Mucosa of gallbladder (tissue), 1 donor: ENCODE data around the gene PDCL2. TPM values are rescaled to one million over a fixed set of nuclear protein-coding genes. Genes with fewer than 3 reads are reported as not detected.

ENCODE experiments used
- DNase-seq: peaks from one replicate; pipeline ENCODE4 v3.0.0-alpha.2; 2020; ENCODE audit warnings: low spot score
- total RNA-seq: library from RNA; stranded (reverse); gene quantifications from one replicate; pipeline ENCODE4 v1.2.1, GENCODE V29; 2021
- donor health status: DM: no; HTN: no; CAD: no.

The PDCL2 gene
- total RNA-seq, 1 donor from 2014 or later: not detected

DNA sequence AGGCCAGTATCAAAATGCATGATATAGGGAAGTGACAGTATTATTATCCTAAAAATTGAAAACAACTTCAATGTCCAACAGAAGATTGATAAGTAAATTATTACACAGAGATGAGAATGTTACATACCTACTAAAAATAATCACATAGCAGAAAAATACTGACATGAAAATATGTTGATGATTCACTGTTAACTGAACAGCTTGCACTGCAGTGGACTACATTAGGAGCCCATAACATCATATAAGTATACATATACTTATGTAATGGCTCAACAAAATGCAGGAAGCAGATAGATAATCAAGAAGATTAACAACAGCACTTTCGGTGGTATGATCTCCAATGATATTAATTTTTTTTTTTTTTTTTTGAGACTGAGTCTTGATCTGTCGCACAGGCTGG is 52.4 kb downstream of the PDCL2 start:
- DNase-seq: no peak

DNA sequence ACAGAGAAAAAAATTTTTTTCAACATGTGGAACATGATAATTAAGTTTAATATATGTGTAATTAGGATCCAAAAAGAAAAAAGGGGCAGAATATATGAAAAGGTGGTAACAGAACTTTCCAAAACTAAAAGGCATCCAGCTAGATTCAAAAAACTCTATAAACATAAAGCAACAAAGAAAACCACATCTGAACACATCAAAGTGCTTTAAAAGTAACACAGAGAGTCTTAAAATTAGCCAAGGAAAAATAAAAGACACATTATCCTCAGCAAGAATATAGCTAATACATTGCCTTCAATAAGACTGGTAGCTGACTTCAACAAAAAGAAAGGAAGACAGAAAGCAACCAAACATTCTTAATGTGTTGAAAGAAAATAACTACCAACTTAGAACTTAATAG is 53.5 kb downstream of the PDCL2 start:
- DNase-seq: no peak

DNA sequence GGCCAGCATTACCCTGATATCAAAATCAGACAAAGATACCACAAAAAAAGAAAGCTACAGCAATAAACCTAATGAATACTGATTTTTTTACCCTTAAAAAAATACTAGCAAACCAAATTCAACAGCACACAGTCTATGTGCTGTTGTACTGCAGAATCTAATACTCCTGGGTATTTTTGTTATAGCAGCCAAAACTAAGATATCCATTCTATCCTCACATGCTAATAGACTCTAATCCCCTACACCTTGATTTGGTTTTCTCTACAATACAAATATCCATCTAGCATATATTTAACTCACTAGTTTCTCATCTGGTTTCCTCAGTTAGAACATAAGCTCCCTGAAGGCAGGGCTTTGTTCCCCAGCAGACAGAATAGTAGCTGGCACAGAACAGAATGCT is 57.7 kb downstream of the PDCL2 start:
- no peak for DNase-seq

GRCh38 chr4:55530691-55531090 is 61.4 kb downstream of the PDCL2 start:
- DNase-seq: no peak

GRCh38 chr4:55530167-55530566 is 61.9 kb downstream of the PDCL2 start:
- DNase-seq: no peak

DNA sequence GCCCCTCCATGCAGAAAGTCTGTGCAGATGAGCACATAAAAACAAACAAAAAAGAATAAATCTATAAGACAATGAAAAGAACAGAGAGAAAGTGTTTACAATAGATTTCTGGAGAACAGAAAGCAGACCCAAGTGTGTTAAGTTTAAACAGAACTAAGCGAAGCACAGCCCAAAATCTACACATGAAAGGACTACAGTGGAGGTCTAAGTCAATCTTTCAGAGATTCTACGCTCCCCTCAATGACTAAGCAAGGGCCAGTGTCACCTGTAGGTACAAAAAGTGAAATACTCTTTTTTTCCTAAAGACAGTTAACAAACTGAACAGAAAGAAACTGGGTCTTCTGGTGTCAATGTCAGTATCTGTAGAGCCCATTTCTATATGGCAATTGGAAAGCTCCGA is 63.6 kb downstream of the PDCL2 start:
- no peak for DNase-seq

DNA sequence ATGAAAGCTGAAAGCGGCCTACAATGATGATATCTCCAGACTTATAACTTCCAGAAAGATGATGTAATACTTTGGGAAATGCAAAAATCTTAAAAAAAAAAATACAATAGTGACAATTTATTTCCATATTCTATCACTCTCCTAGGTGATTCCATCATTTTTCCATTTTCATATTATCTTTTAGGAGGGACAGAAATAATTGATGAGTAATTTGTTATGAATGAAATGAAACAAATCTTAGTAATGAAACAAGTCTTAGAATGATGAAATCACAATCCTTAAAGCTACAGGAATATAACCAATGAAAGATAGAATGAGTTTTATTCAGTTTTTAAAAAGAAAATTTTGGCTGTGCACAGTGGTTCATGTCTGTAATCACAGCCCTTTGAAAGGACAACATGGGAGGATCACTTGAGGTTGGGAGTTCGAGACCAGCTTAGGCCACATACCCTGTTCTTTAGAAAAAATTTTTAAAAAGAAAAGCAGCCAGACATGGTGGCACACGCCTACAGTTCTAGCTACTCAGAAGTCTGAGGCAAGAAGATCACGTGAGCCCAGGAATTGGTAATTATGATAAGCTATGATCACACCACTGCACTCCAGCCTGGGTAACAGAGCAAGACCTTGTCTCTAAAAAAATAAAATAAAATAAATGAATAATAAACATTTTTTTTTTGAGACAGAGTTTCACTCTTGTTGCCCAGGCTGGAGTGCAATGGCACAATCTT is 67.0 kb downstream of the PDCL2 start:
- no peak for DNase-seq

DNA sequence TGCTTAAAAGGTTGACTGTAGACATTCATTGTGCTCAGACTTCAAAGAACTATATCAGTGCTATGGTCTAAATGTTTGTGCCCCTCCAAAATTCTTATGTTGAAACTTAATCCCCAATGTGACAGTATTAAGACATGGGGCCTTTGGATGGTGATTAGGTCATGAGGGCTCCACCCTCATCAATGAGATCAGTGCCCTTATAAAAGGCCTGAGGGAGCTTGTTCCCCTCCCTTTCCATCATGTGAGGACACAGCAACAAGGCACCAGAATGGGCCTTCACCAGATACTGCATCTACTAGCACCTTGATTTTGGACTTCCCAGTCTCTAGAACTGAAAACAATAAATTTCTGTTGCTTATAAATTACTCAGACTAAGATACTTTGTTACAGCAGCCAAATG is 73.6 kb downstream of the PDCL2 start:
- no peak for DNase-seq

GRCh38 chr4:55517526-55518229 is 74.4 kb downstream of the PDCL2 start:
- no peak for DNase-seq

- DNase-seq: no peak
These were observed 79.0 kb downstream of the PDCL2 start for GRCh38 chr4:55512922-55513571.

- DNase-seq: no peak
These were observed 80.0 kb downstream of the PDCL2 start for GRCh38 chr4:55512077-55512476.

- DNase-seq: no peak
These were observed 81.4 kb downstream of the PDCL2 start for GRCh38 chr4:55510685-55511084.

- no peak for DNase-seq
These were observed 82.8 kb downstream of the PDCL2 start for GRCh38 chr4:55509266-55509665.

DNA sequence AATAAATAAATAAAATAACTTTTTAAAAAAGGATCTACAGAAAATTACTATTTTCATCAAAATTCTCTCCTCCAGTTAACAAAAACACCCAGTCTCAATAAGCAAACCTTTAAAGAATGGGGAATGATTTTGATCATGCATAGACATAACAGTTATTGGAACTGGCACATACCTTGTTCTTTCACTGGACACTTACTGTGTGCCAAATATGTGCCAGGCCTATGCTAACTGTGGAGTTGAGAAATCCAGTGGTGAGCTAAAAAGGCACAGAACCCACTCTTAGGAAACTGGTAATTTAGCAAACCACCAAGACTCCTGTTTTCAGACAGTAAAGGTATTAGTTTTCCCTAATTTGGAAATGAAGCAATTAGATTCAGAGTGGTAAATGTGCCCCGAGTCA is 84.4 kb downstream of the PDCL2 start:
- no peak for DNase-seq

Other genes starting within 250 kb of the PDCL2 start
- gene SRD5A3, start 246.0 kb downstream of the PDCL2 start, total RNA-seq: 22.9 TPM
- 98.8 TPM for gene TMEM165, start 196.3 kb downstream of the PDCL2 start, total RNA-seq
- 22.1 TPM for gene CLOCK, start 45.3 kb downstream of the PDCL2 start, total RNA-seq
- 0.75 TPM for gene NMU, start 44.1 kb upstream of the PDCL2 start, total RNA-seq
- not detected for gene EXOC1L, start 227.5 kb upstream of the PDCL2 start, total RNA-seq